GM18907 (cell line): ENCODE measurements around the gene PHF13.
"Not testable (repeated sequence)": the region's sequence is repeated elsewhere in the genome, so short reads cannot be mapped to it uniquely, and the experiment has no call there.

Experiments used
- ATAC-seq: cut with Tn5 transposase; IDR thresholded peaks from one replicate; pipeline ENCODE4 v1.9.1; 2021; ENCODE audit warnings: mild to moderate bottlenecking, moderate library complexity; ENCODE audit not compliant: unreplicated experiment

Gene PHF13

DNA sequence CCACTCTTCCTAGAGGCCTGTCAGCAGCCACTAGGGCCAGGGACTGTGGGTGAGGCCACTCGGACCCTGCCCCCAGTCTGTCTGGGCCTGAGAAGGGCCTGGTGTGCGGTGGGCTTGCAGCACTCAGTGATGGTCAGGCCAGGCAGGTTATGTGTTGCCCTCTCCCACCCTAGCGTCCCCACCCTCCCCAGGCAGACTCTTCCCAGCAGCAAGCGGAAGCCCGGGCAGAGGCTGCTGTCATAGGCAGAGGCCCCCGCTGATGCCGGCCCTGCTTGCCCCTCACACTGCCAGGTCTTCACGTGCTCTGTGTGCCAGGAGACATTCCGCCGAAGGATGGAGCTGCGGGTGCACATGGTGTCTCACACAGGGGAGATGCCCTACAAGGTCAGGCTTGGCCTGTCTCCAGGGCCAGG is 27.1 kb upstream of the PHF13 start:
- no peak for ATAC-seq

DNA sequence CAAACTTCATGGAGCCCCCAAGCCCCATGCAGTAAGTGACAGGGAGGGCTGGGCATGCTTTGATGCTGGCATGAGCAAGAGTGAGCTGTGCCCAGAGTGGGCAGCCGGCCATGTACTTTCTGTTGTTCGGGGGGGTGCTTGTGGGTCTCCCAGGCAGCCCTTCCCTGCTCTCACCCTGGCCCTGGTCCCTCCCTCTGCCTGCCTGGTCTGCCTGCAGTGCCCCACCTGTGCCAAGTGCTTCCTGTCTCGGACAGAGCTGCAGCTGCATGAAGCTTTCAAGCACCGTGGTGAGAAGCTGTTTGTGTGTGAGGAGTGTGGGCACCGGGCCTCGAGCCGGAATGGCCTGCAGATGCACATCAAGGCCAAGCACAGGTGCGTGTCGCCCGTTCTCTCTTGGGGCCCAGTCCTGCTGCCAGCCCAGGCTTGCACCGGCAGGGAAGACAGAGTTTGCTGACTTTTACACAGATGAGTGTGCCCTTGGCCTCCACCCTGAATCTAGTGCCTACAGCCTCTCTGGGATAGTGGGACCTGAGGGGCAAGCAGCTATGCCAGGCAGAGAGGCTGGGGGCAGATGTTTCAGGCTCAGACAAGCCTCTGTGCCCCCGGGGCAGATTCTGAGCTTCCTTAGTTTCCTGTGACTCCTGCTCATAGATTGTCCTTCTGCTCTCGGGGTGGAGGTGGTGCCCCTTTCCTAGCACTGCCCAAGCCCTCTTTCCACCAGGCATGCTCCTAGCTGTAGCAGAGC is 26.1 kb upstream of the PHF13 start:
- no peak for ATAC-seq

DNA sequence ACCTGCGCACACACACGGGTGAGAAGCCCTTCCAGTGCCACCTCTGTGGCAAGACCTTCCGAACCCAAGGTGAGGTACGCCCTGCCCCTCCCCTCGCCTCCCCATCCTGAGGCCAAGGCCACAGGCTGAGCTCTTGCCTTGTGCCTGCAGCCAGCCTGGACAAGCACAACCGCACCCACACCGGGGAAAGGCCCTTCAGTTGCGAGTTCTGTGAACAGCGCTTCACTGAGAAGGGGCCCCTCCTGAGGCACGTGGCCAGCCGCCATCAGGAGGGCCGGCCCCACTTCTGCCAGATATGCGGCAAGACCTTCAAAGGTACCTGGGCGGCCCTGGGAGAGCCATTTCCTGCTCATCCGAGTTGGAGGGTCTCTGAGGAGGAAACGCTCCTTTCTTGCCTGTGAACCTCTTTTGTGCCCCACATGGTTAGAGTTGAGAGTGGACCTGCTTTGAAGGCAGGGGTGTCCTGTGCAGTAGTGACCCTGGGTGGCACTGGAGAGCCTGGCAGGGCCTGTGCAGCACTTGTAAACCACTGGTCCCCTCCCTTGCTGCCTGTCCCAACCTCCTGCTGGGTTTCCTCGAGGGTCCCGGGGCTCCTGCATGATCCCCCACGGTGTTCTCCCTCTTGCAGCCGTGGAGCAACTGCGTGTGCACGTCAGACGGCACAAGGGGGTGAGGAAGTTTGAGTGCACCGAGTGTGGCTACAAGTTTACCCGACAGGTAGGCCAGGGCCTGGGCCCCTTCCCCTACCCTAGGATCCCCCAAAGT is 25.2 kb upstream of the PHF13 start:
- no peak for ATAC-seq

DNA sequence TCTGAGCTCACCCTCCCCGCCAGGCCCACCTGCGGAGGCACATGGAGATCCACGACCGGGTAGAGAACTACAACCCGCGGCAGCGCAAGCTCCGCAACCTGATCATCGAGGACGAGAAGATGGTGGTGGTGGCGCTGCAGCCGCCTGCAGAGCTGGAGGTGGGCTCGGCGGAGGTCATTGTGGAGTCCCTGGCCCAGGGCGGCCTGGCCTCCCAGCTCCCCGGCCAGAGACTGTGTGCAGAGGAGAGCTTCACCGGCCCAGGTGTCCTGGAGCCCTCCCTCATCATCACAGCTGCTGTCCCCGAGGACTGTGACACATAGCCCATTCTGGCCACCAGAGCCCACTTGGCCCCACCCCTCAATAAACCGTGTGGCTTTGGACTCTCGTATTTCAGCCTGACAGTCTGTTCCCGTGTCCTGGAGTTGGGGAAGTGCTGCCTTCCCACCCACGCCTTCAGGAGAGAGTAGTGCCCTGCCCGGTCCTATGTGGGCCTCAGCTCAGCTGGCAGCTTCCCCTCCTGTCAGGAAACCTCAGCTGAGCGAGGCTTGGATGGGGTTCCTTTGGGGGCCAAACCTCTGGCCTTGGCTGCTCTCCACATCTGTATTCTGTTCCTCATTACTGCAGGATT is 24.5 kb upstream of the PHF13 start:
- no peak for ATAC-seq

DNA sequence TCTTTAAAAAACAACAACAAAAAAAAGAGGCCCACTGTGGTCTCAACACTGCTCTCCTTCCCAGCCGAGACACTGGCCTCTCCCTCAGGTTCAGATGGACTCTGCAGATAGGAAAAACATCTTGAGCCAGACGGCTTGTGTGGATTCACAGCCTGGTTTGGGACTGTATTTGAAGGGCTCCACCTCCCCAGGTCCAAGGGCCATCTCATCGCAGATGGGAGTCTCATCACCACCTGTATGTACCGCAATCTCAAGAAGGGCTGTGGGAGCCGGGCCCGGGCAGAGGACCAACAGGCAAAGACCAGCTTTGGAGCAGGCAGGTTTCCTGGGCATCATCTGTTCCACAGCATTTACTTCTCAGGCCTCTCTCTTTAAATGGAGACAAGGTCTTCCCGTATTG is 23.5 kb upstream of the PHF13 start:
- ATAC-seq = no peak

DNA sequence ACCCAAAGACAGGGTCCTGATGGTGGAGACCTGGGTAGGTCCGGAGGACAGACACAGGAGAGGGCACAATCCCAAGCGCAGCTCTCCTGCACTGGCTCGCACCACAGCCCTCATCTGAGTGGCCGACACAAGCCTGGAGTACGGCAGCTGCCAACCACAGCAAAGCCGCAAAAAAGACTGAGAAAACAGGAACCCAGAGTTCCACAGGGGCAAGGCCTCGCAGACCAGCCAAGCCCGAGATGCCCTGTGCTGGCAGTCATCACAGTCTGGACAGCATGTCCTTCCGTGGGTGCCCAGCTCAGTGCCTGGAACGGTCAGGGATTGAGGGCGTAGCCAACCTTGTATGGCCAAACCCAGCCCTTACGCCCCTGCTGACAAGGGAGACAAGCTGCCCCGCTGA is 22.3 kb upstream of the PHF13 start:
- ATAC-seq = no peak

DNA sequence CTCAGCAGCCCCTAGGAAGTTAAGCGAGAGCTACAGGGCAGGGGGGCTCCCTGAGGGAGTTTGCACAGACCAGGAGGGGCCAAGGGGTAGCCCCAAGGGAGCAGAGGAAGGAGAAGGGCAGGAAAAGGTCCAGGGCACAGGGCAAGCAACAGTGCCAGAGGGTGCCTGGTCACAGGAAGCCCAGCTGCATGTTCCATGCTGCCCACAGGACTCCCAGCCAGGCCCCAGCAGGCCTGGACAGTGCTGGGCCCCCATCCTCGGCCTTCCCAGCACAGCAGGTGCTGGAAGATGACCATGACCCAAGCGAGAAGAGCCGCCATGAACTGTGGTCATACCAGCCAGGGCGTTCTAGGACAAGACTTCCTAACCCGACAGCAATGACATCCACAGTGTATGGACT is 21.9 kb upstream of the PHF13 start:
- no peak for ATAC-seq

DNA sequence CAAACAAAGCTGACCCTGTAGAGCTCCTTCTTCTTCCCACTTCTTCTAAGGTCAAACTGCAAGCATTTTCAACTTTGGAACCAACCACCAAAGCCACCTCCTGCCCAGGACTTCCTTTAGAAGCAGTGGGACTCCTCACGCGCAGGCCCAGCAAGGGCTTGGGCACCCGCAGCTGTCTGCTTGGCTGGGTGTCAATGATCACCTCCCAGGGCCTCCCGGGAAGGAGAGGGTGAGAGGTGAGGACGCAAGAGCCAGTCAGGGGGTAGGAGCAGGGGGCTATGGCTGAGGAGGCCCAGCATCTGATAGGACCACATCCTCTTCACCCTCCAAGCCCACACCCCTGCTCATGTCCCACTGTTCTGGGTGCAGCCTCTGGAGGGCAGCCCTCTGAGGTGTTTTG is 21.1 kb upstream of the PHF13 start:
- ATAC-seq = no peak

DNA sequence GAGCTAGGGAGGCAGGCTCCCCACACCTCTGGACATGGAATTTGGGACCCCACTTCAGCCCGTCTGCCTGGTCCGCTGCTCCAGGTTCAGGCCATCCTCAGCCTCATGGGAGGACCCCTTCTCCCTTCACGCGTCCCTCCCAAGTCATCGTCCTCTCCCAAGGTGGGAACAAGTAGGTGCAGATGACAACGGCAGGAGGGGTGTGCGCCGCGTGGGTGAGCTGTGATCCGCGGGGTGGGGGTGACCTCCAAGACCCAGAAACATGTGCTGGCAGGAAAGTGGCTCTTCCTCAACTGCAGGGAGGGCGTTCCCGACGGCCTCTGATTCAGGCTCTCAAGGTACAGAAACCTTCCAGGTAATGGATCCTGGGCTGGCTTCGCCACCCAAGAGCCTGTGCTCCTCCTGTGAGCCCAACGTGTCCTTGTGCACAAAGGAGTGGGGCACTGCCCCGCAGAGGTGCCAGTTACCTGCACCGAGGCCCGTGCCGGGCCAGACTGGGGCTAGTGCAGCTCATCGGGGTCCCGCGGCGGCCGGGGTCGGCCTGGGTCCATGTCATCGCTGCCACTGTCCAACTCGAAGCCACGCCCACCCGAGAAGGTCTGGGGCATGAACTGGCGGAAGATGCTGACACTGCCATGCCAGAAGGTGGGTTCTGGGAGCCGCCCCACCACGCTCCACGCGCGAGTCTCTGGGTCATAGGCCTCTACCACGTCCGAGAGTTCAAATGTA is 20.5 kb upstream of the PHF13 start:
- no peak for ATAC-seq

DNA sequence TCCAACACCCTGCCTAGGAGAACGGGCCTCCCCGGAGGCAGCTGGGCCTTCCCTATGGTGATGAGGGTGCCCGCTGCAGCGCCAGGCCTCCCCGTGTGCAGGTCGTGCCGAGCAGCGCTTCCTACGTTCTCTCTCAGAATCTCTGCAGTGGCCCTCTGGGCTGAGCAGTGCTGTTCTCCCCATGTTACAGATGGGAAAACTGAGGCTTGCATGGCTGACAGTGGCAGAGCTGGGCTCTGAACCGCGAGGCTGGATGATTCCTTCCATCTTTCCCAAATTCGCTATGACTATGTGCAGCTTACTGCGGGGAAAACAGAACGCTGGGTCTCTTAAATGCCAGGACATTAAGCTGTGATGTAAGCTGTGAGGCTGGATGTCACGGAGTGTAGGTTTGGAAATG is 19.7 kb upstream of the PHF13 start:
- ATAC-seq = no peak

DNA sequence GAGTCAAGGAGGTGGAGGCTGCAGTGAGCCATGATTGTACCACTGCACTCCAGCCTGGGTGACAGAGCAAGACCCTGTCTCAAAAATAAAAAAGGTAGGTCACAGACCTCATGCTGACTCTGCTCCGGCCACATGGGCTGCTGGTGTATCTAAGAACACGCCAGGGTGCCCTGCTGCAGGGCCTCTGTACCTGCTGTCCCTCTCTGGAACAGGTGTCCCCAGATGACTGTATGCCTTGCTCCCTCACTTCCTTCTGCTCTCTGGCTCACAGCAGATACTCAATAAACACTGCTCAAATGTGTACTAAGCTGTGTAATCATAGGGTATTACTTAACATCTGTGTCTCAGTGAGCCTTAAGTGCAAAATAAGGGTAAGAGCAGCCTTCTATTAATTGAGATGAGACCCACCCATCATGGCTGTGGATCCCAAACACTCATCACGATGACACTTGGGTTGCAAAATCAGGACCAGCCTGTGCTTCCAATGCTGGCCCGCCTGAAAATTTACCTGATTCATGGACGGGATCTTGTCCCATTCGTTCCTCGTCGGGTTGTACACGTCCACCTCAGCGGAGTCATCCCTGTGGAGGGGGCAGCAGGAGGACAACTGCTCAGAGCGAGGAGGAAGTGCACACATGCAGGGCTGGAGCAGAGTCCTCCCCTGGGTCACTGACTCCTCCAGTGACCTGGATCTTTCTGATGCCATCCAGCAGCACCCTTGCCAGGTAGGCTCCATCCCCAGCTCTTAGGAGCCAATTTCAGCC is 18.4 kb upstream of the PHF13 start:
- no peak for ATAC-seq

DNA sequence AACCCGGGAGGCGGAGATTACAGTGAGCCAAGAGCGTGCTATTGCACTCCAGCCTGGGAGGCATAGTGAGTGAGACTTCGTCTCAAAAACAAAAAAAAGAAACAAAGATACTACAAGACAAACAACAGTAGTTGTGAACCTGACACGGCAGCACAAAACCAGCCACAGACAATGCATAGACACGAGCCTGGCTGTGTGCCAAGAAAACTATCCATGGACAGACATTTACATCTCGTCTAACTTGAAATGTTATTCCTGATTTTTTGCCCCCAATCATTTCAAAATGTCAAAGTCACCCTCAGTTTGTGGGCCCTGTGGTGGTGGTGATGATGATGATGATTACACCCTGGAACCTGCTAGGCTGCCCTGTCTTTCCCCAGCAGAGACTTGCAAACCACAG is 17.2 kb upstream of the PHF13 start:
- no peak for ATAC-seq

DNA sequence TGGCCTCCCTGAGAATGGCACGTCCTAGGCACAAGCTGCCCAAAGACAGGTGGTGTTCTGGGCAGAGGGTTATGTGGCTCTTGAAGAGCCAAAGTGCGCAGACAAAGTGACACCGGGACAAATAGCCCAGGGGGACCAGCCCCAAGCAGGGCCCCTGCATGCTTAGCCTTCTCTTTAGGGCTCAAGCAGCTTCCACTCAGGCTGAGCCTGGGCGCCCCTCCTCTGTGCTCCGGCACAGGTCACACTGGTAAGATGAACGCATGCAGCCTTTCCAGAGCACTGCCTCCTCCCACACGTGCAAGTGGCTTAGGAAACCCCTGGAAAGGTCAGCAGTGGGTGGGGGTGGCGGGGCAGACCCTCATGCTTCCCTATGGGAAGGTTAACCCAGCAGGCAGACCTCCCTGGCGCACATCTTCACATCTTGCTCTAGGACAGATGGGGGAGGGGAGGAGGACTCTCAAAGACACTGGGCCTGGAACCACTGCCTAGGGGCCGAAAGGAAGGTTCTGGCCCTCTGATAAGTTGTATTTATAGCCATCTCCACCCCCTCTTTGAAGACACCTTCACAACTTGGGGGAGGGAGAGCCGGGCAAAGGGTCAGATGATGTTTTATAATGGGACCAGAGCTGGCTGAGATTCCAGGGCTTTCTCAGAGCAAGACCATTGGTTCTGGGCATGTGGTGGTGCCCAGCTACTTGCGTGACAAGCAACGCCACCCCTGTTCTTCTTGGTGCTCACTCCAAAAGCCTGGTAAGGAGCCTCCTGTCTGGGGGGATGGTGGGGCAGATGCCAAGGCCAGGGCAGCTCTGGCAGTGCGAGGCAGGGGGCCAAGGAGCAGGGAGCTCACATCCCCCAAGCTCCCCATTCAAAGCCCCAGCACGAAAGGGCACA is 16.4 kb upstream of the PHF13 start:
- no peak for ATAC-seq

DNA sequence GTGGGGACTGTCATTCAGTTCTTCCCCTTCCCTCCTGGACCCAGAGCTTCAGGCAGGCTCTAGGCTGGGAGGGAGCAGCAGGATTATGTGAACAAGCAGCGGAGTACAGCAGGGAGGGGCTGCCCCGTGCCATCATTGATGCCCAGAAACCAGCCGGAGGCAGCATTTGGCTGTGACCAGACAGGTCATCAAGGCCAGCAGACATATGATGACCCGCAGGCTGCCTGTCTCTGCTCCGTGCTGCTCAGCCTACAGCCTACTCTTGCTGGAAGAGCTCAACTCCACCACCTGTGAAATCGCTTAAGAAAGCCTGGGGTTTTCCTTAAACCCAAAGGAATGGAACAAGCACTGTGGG is 15.8 kb upstream of the PHF13 start:
- no peak for ATAC-seq

DNA sequence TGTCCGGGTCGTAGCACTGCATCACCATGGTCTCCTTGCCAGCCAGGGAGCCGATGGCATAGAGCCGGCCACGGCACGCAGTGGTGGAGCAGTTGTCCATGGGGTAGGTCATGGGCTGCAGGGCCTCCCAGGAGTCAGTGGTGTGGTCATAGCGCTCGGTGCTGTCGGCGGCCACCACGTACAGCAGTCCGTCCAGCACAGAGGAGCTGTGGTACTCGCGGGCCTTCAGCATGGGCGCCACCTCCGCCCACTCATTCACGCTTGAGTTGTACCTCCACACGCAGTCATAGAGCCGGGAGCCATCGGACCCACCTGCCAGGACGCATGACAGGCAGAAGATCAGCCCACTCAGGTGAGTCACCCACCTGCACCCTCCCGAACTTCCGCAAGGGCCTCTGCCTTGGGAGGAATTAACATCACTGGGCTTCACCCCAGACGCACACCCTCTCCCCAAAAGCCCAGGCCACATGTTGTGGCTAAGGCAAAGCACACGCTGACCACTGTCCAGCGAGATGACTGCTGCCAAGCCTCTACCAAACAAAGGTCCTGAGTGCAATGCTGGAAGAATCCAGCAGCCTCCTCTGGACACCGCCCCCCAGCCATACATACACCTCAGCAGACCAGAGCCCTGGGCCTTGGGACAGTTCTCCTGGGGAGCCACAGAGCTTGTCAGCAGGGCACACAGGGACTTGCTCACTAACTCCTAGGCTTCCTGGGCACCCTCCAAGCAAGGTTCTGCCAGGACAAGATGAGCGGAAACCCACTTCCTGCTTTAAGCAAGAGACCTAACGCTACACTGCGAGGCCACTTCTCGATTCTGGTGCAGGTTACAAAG is 14.2 kb upstream of the PHF13 start:
- no peak for ATAC-seq

DNA sequence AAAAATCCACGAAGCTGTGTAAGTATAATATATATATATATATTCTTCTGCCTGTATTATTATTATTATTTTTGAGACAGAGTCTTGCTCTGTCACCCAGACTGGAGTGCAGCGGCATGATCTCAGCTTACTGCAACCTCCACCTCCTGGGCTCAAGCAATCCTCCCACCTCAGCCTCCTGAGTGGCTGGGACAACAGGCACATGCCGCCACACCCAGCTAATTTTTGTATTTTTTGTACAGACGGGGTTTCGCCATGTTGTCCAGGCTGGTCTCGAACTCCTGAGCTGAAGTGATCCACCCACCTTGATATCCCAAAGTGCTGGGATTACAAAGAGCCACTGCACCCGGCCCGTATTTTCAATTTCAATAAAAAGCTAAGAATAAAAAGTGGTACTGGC is 13.5 kb upstream of the PHF13 start:
- ATAC-seq = not testable (repeated sequence)

DNA sequence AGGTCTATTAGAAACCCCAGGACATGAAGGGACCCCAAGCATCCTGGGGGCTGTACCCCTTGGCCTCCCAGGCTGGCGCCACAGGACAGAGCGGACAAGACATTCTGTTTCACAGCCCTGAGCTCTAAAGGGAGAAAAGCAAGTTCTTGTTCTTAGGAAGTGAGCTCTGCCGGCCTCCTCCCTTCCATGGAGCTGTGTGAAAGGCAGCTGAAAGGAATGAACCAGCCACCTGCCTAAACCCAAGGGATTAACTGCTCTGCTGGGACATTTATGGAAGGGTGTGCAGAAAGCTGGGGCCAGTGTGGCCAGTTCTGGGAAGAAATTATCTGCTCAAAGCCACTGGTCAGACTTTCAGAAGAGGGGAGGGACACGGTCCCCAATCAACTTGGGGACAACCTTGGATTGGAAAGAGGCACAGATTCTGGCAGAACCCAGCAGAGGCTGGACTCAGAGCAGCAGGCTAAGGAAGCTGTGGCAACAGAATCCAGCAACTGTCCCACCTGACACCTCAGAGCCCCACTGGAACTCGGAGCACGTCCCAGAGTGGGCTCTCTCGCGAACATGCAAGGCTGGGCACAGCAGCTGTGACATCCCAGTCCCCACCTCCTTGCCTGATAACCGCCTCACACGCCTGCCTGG is 13.0 kb upstream of the PHF13 start:
- peak; percentile 13 for ATAC-seq
